GM19452 (cell line): ENCODE data around the gene CTNNA3.

Experiments
- ATAC-seq: cut with Tn5 transposase; IDR thresholded peaks from one replicate; pipeline ENCODE4 v1.9.1; 2021; ENCODE audit not compliant: unreplicated experiment

CTNNA3 gene

GRCh38 chr10:66888237-66888636 is 807.8 kb downstream of the CTNNA3 start:
- no peak for ATAC-seq

GRCh38 chr10:66886848-66887247 is 809.1 kb downstream of the CTNNA3 start:
- ATAC-seq = no peak

- ATAC-seq = no peak
These were observed 813.7 kb downstream of the CTNNA3 start for GRCh38 chr10:66882271-66882670.

GRCh38 chr10:66881814-66882213 is 814.2 kb downstream of the CTNNA3 start:
- ATAC-seq = no peak

GRCh38 chr10:66880826-66881225 is 815.2 kb downstream of the CTNNA3 start:
- no peak for ATAC-seq

- no peak for ATAC-seq
These were observed 815.7 kb downstream of the CTNNA3 start for GRCh38 chr10:66880292-66880691.

GRCh38 chr10:66877361-66877760 is 818.6 kb downstream of the CTNNA3 start:
- ATAC-seq = no peak

- no peak for ATAC-seq
These were observed 826.4 kb downstream of the CTNNA3 start for GRCh38 chr10:66869635-66870034.

- ATAC-seq = no peak
These were observed 833.2 kb downstream of the CTNNA3 start for GRCh38 chr10:66862687-66863258.

- ATAC-seq = no peak
These were observed 835.5 kb downstream of the CTNNA3 start for GRCh38 chr10:66860376-66860945.

GRCh38 chr10:66852811-66853210 is 843.2 kb downstream of the CTNNA3 start:
- ATAC-seq = no peak

- ATAC-seq = no peak
These were observed 847.1 kb downstream of the CTNNA3 start for GRCh38 chr10:66848856-66849255.

- no peak for ATAC-seq
These were observed 851.6 kb downstream of the CTNNA3 start for GRCh38 chr10:66844176-66844942.

- no peak for ATAC-seq
These were observed 852.6 kb downstream of the CTNNA3 start for GRCh38 chr10:66843396-66843795.

- ATAC-seq = no peak
These were observed 853.1 kb downstream of the CTNNA3 start for GRCh38 chr10:66842867-66843266.

- no peak for ATAC-seq
These were observed 853.6 kb downstream of the CTNNA3 start for GRCh38 chr10:66842371-66842770.

- no peak for ATAC-seq
These were observed 857.3 kb downstream of the CTNNA3 start for GRCh38 chr10:66838656-66839055.

- no peak for ATAC-seq
These were observed 858.0 kb downstream of the CTNNA3 start for GRCh38 chr10:66837990-66838389.

GRCh38 chr10:66837335-66837734 is 858.7 kb downstream of the CTNNA3 start:
- no peak for ATAC-seq

GRCh38 chr10:66836771-66837170 is 859.2 kb downstream of the CTNNA3 start:
- no peak for ATAC-seq

GRCh38 chr10:66836057-66836456 is 859.9 kb downstream of the CTNNA3 start:
- no peak for ATAC-seq

- no peak for ATAC-seq
These were observed 860.6 kb downstream of the CTNNA3 start for GRCh38 chr10:66835400-66835799.
